ENCODE data around the gene SLC25A18.
"Not testable (repeated sequence)": the region's sequence is repeated elsewhere in the genome, so short reads cannot be mapped to it uniquely, and the experiment has no call there.

Gene SLC25A18

DNA sequence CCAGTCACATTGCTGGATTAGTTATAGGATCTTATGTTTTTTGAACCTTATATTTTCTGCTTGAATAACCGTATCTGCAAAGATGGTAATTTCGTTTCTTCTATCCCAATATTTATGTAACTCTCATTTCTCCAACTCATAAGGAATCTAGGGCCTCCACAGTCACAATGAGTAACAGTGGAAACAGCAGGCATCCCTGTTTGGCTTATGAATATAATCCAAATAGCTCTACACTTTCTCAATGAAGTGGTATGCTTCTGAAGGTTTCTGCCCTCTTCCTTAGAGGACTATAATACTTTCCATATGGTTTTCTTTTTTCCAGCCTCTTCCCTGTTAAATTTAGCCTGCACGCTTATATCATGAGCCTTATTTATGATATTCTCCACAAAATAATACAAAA, 48.8 kb downstream of the SLC25A18 start:
- DNase-seq: no peak

GRCh38 chr22:17613280-17613679, 50.0 kb downstream of the SLC25A18 start:
- no peak for DNase-seq

GRCh38 chr22:17627961-17628405, 64.7 kb downstream of the SLC25A18 start:
- no peak for DNase-seq

DNA sequence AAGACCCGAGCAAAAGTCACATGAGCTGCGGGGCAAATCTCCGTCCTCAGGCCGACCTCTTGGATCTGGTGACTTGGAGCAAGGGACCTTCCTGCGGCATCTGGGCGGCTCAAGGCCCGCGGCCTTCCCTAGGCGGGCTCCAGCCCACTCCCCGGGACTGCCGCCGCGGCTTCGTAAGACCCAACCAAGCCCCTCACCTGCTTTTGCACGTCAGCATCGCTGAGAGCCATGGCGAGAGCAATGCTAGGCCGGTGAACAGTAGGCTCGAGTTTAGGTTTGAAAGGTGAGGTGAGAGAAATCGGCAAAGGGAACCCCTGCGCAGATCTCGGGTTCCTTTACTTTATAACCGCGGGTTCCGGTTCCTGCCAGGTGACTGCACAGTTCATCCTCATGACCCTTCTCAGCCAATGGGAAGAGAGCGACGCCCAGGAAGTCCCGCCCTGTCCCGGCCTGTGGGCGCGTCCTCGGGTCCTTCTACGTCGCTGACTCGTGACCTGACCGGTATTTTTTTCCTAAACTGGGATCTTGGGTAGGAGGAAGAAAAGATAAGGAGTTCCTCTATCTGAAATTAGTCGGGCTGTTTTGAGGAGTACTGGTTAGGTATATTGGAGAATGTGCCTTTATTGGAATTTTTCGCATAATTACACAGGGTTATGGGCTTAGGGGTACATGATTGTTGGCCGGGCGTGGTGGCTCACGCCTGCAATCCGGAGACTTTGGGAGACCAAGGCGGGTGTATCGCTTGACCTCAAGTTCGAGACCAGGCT, 65.3 kb downstream of the SLC25A18 start, which contains the start of gene ATP6V1E1:
Gene ATP6V1E1 (minus strand): TSS at position 344 of the 767 bp plus-strand sequence. CDS start 114 bp downstream, at position 230.
- DNase-seq: peak; percentile 79

GRCh38 chr22:17629173-17629489, 65.8 kb downstream of the SLC25A18 start:
- no peak for DNase-seq

GRCh38 chr22:17629641-17630040, 66.3 kb downstream of the SLC25A18 start:
- DNase-seq: no peak

- DNase-seq: no peak
These were observed 67.8 kb downstream of the SLC25A18 start for GRCh38 chr22:17631076-17631565.

- DNase-seq: no peak
These were observed 70.1 kb downstream of the SLC25A18 start for GRCh38 chr22:17633217-17633997.

GRCh38 chr22:17633998-17634323, 70.7 kb downstream of the SLC25A18 start:
- no peak for DNase-seq

- no peak for DNase-seq
These were observed 71.4 kb downstream of the SLC25A18 start for GRCh38 chr22:17634696-17635095.

DNA sequence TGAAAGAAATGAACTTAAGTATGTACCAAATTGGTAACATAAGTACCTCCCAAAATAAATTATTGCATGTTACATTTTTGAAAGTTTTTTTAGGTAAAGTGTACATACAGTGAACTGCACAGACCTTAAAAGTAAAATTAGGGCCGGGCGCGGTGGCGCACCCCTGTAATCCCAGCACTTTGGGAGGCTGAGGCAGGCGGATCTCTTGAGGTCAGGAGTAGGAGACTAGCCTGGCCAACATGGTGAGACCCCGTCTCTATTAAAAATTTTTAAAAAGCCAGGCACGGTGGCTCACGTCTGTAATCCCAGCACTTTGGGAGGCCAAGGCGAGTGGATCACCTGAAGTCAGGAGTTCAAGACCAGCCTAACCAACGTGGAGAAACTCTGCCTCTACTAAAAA, 73.6 kb downstream of the SLC25A18 start:
- DNase-seq: not testable (repeated sequence)

- no peak for DNase-seq
These were observed 74.3 kb downstream of the SLC25A18 start for GRCh38 chr22:17637490-17638181.

GRCh38 chr22:17638182-17638431, 74.8 kb downstream of the SLC25A18 start:
- DNase-seq: no peak

GRCh38 chr22:17638432-17639246, 75.3 kb downstream of the SLC25A18 start, which contains the start of gene BCL2L13:
Gene BCL2L13 (plus strand): TSS chr22:17638757. CDS start chr22:17655712, 16,955 bp downstream.
- peak; percentile 34 for DNase-seq

- DNase-seq: no peak
These were observed 76.0 kb downstream of the SLC25A18 start for GRCh38 chr22:17639247-17639741.
